Neutrophil (primary cell): ENCODE measurements around the gene XG.
"Not testable (repeated sequence)": the region's sequence is repeated elsewhere in the genome, so short reads cannot be mapped to it uniquely, and the experiment has no call there.

Experiments used
- H3K27ac ChIP-seq: fragments of 200-600 bp; sonication (generic); 2 replicates; pipeline ENCODE4 v1.5.1; 2016; ENCODE audit warnings: mild to moderate bottlenecking, moderate library complexity
- H3K27me3 ChIP-seq: fragments of 200-600 bp; sonication (generic); 2 replicates; pipeline ENCODE4 v1.6.0; 2016; ENCODE audit warnings: mild to moderate bottlenecking
- H3K36me3 ChIP-seq: fragments of 200-600 bp; sonication (generic); 2 replicates; pipeline ENCODE4 v1.5.1; 2017
- H3K4me1 ChIP-seq, 2 experiments: fragments of 200-600 bp in 1 of 2; sonication (generic) in 1 of 2; 1 replicate in 1 of 2; 2 replicates in 1 of 2; pipeline versions ENCODE4 v1.5.1 to v1.6.1; 2013 to 2016; ENCODE audit warnings: low read depth in 1 of 2, low read length in 1 of 2, mild to moderate bottlenecking in 1 of 2, moderate library complexity in 1 of 2; ENCODE audit not compliant: control insufficient read depth in 1 of 2, insufficient read depth in 1 of 2
- H3K4me3 ChIP-seq, 2 experiments: fragments of 200-600 bp in 1 of 2; sonication (generic) in 1 of 2; 1 replicate in 1 of 2; 2 replicates in 1 of 2; pipeline ENCODE4 v1.5.1; 2013 to 2016; ENCODE audit warnings: low read depth in 1 of 2, low read length in 1 of 2, mild to moderate bottlenecking in 1 of 2, moderate library complexity in 1 of 2
- H3K9me3 ChIP-seq: fragments of 200-600 bp; sonication (generic); 2 replicates; pipeline ENCODE4 v1.5.1; 2016
- CTCF ChIP-seq: fragments of 200-600 bp; sonication (generic); IDR thresholded peaks from 2 replicates; pipeline ENCODE4 v1.5.1; 2016; ENCODE audit warnings: antibody characterized with exemption

The XG gene

GRCh38 chrX:2756548-2756947 lies 4.7 kb downstream of the XG start:
- H3K9me3 ChIP-seq, result no peaks in the 10 kb centered on the region
- H3K4me1 ChIP-seq, result no peaks in the 10 kb centered on the region
- H3K27ac ChIP-seq, result no peak overlapping the region
- no peaks in the 10 kb centered on the region for H3K27me3 ChIP-seq
- TF ChIP-seq CTCF, result no peak
- H3K36me3 ChIP-seq, result no peaks in the 10 kb centered on the region
- H3K4me3 ChIP-seq, result no peak overlapping the region

- TF ChIP-seq CTCF, result no peak
- Histone ChIP-seq H3K4me1 (no peaks in the 10 kb centered on the region), H3K36me3 (no peaks in the 10 kb centered on the region), H3K27ac (no peak overlapping the region), H3K4me3 (no peak overlapping the region), H3K27me3 (no peaks in the 10 kb centered on the region), H3K9me3 (no peaks in the 10 kb centered on the region)
These were observed 9.4 kb downstream of the XG start for GRCh38 chrX:2761246-2761645.

- not testable (repeated sequence) for H3K36me3 ChIP-seq, H3K4me1 ChIP-seq, H3K9me3 ChIP-seq, H3K27ac ChIP-seq, H3K4me3 ChIP-seq, H3K27me3 ChIP-seq
These were observed 10.8 kb downstream of the XG start for GRCh38 chrX:2762671-2763070.

GRCh38 chrX:2764766-2765548 lies 13.1 kb downstream of the XG start:
- not testable (repeated sequence) for H3K27me3 ChIP-seq, H3K27ac ChIP-seq, H3K4me3 ChIP-seq, H3K9me3 ChIP-seq, H3K4me1 ChIP-seq, H3K36me3 ChIP-seq

GRCh38 chrX:2765549-2765830 lies 13.7 kb downstream of the XG start:
- Histone ChIP-seq H3K27me3 (no peaks in the 10 kb centered on the region), H3K4me3 (no peak overlapping the region), H3K27ac (no peak overlapping the region), H3K4me1 (no peaks in the 10 kb centered on the region), H3K9me3 (no peaks in the 10 kb centered on the region), H3K36me3 (no peaks in the 10 kb centered on the region)
- TF ChIP-seq CTCF, result no peak

GRCh38 chrX:2766906-2767305 lies 15.1 kb downstream of the XG start:
- no peak overlapping the region for H3K27ac ChIP-seq
- no peaks in the 10 kb centered on the region for H3K4me1 ChIP-seq
- no peaks in the 10 kb centered on the region for H3K36me3 ChIP-seq
- no peaks in the 10 kb centered on the region for H3K9me3 ChIP-seq
- H3K4me3 ChIP-seq, result no peak overlapping the region
- no peaks in the 10 kb centered on the region for H3K27me3 ChIP-seq
- no peak for TF ChIP-seq CTCF
